ENCODE results near the gene SH2D1B.
"Not testable (repeated sequence)": the region's sequence is repeated elsewhere in the genome, so short reads cannot be mapped to it uniquely, and the experiment has no call there.

Gene SH2D1B, protein sequence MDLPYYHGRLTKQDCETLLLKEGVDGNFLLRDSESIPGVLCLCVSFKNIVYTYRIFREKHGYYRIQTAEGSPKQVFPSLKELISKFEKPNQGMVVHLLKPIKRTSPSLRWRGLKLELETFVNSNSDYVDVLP

DNA sequence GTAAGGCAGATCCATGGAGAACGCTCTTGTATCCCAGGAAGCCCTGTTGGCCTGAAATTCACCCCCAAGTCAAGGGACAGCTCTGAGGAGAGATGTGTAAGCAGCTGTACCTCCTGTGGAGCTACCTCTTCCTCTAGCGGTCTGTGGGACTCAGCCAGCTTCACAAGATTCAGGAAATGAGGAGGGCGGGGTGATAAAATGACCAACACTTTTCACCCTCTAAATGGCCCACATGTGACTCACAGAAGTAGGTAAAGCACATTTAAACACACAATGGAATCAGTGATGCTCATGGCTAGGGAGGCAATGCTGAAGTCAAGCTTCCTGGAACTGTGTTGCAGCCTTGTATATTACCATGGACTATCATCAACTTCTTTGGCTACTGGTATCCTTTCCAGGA is at the start of gene SH2D1B:
SH2D1B (minus strand) TSS at position 135 of the 400 bp plus-strand sequence; CDS start at position 15, 120 bp downstream.
- DNase-seq, result no peak

DNA sequence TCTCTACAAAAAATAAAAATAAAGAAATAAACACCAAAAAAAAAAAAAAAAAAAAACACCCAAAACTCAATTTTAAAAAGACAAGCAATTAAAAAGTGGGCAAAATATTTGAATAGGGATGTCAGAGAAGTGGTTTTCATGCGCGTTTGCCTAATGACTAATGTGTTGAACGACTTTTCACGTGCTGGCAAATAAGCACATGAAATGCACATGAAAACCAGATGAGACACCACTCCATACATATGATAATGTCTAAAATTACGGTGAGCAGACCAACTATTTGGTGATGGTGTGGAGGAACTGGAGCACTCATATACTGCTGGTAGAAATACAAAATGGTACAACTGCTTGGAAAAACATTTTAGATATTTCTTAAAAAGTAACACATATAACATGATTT is 46.3 kb upstream of the SH2D1B start:
- no peak for DNase-seq

DNA sequence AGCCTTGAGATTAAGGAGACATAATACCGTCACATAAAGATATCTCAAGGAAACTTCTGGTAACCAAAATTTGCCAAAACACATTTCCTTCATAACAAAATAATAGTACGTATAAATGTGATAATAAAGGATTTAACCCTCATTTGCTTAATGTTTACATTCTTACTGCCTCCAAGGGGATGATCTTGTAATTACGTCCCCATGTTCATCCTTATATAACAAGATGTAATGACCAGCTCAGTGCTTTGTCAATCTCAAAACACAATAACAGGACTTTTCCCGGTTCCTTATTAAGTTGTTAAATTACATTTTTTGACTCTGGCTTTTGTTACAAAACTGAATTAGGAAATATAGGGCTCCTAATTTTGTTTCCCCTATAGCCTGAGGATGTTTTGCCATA is 44.4 kb upstream of the SH2D1B start:
- no peak for DNase-seq

DNA sequence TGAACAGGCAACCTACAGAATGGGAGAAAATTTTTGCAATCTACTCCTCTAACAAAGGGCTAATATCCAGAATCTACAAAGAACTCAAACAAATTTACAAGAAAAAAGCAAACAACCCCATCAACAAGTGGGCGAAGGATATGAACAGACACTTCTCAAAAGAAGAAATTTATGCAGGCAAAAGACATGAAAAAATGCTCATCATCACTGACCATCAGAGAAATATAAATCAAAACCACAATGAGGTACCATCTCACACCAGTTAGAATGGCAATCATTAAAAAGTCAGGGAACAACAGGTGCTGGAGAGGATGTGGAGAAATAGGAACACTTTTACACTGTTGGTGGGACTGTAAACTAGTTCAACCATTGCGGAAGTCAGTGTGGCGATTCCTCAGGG is 42.4 kb upstream of the SH2D1B start:
- DNase-seq, result not testable (repeated sequence)

DNA sequence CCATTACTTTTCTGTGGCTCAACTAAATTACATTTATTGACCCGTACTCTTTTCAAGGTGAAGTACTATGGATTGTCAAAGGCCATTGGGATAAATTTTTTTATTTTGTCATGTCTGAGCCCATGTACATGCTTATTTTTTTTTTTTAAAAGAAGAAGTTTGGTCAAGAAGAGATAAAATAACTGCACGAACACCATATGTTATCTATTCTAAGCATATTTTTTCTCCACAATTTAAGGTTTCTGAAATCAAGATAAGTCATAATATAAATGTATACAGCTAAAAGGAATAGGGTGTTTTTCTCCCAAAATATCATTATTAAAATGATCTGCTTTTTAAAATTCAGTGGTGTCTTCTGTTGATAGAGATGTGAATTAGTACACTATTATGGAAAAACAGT is 35.0 kb upstream of the SH2D1B start:
- DNase-seq, result no peak

DNA sequence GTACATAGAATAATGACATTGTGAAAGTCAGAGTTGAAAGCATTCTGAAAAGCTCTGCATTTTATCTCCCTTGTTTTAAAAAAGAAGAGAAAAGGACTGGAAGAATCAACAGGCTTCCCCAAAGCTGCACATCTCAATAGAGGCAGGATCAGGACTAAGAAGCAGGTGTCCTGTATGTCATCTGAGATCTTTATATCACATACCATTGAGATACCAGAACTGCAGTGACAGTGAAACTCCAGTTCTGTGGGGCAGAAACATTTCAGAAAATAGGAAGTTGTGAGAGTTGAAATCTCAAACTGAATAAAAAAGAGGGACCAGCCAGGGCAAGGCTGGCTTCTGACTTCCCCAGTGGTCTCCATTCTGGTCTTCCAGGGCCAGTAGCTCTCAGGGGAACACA is 33.0 kb upstream of the SH2D1B start:
- no peak for DNase-seq

DNA sequence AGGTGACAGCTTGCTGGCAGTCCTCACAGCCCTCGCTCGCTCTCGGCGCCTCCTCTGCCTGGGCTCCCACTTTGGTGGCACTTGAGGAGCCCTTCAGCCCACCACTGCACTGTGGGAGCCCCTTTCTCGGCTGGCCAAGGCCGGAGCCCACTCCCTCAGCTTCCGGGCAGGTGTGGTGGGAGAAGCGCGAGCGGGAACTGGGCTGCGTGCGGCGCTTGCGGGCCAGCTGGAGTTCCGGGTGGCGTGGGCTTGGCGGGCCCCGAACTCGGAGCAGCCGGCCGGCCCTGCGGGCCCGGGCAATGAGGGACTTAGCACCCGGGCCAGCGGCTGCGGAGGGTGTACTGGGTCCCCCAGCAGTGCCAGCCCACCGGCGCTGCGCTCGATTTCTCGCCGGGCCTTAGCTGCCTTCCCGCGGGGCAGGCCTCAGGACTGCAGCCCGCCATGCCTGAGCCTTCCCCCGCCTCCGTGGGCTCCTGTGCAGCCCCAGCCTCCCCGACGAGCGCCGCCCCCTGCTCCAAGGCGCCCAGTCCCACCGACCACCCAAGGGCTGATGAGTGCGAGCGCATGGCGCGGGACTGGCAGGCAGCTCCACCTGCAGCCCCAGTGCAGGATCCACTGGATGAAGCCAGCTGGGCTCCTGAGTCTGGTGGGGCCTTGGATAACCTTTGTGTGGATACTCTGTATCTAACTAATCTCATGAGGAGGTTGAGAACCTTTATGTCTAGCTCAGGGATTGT is 21.2 kb upstream of the SH2D1B start:
- not testable (repeated sequence) for DNase-seq

DNA sequence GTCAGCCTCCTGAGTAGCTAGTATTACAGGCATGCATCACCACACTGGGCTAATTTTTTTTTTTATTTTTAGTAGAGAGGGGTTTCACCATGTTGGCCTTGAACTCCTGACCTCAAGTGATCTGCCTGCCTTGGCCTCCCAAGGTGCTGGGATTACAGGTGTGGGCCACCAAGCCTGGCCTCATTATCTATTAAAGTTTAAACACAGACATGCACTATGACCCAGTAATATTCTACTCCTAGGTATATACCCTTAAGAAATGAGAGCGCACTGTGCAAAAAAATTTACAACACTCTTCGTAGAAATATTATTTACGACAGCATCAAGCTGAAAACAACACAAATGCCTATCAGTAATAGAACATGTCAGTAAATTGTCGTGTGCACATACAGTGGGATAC is 18.6 kb upstream of the SH2D1B start:
- no peak for DNase-seq

DNA sequence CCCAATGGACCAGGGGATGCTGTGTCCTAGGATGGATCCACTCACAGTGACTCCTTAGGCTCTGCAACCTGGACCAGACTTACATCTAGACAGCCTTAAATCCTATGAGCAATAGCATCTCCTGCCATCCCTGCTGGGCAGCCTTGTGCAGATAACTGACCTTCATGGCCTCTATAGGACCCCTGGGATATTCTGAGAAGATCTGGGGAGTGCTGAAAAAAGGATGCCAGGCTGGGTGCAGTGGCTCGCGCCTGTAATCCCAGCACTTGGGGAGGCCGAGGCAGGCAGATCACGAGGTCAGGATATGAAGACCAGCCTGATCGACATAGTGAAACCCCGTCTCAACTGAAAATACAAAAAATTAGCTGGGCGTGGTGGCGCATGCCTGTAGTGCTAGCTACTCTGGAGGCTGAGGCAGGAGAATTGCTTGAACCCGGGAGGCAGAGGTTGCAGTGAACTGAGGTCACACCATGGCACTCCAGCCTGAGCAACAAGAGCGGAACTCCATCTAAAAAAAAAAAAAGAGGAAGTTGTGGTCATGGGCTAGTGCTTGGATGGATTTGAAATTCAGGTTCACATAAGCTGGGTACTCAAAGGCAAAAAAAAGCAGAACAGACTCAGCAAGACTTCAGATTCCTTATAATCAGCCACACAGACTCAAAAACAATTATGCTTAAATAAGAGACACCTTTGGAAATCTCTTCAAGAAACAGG is 10.9 kb upstream of the SH2D1B start:
- no peak for DNase-seq

DNA sequence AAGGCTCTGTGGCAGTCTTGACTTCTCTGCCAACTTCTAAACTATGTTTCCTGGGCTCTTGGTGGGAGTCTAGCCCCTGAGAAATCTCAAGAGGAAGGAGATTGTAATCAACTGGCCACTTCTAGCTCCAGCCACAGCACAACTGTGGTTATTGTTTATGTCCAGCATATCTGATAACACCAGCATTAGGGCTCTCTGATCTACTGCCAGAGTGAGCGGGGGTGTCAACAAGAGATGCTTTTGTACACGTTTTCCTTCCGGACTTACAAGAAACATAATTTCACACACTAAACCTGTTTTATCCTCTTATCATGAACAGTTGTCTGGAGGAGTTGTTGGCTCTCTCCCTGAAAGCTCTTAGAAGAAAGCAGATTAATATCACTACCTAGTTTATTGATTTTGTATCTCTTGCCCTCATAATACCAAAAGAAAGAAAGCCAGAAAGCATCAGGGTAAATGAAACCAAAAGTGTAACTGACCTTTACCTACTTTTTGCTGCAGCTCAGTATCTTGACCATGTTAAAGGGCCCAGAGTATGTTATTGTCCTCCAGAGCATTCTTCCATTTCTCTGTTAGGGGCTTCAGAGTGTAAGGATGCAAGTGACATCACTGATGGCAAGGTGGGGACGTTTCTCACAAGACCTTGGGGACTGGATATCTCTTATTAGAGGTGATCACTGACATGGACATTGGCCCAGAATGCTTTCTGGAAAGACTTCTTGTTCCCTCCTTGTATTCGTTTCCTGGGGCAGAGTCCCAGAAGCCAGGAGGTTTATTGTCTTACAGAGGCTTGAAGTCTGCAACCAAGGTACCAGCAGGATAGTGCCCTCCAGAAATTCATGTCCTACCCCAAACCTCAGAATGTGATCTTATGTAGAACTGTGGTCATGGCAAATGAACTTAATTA is 9.6 kb upstream of the SH2D1B start:
- DNase-seq, result no peak

DNA sequence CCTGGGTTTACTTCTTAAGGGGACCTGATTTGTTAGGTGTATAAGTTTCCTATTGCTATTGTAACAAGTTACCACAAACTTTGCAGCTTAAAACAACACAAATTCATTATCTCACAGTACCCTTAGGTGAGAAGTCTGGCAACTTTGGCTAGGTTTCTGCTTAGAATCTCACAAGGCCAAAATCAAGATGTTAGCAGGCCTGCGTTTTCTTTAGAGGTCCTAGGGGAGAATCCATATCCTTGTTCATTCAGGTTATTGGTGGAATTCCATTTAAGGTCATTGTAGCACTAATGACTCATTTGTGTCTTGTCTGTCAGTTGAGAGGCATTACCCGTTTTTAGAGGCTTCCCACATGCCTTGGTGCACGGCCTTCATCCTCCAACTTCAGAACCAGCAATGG is 8.2 kb upstream of the SH2D1B start:
- no peak for DNase-seq

DNA sequence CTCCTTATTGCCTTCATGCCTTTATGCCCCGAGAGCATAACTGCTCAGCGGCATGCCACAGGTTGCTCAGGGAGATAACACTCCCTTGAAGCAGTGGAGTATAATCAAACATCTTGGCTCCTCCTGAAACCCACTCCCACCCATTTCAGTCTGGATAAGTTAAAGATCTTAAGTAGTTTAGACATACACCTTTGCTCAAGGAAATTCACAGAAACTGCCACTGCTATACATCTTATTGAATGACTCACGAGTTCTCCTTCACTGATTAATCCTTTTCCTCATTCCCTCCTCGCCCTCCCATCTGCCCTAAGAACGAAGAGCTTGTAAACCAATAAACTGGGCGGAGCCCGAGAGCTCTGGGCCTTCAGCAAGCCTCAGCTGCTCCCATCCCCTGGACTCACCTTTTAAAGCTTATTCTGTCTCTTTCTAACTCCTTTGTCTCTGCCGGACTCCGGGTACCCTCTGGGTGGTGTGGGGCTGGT is 7.6 kb upstream of the SH2D1B start:
- DNase-seq, result not testable (repeated sequence)

DNA sequence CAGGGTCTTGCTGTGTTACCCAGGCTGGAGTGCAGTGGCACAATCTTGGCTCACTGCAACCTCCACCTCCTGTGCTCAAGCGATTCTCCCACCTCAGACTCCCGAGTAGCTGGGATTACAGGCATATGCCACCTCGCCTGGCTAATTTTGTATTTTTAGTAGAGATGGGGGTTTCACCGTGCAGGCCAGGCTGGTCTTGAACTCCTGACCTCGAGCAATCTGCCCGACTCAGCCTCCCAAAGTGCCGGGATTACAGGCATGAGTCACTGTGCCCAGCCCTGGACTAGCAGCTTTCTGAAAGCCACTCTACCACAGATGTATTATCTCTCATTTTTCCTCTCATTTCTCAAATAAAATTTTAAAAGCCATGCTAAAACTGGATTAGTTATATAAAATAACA is 6.6 kb upstream of the SH2D1B start:
- DNase-seq, result not testable (repeated sequence)

DNA sequence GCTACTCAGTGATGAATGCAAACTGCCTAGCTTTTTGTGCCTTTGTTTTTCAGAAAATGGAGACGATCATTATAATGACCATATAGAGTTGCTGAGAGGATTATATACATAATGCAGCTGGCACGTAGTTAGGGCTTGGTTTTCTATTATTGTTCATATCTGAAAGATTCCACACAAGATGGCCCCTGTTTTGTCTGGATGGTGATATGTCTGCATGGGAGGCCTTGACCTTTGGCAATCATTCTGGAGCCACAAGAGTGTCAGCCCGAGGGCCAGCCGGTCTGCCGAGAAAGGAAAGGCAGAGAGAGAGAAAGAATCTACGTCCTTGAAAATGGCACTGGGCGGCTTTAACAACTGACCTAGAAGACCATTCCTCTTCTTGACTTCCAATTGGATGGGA is 5.7 kb upstream of the SH2D1B start:
- DNase-seq, result no peak

DNA sequence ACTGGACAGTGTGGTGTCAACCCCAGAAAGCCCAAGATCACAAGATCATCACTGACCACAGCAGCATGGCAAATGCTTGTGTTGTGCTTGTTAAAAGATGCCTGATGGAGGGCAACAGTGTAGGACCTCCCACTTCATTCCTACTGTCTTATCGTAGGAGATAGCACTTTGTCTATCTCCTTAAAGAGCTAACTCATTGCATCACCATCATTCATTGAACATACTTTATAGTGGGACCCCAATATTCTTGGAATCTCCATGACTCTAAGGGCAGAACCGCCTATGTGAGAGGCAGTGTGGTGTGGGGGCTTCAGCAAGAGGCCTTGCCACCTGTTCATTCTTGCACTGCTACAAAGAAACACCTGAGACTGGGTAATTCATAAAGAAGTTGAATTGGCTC is 5.0 kb upstream of the SH2D1B start:
- no peak for DNase-seq

DNA sequence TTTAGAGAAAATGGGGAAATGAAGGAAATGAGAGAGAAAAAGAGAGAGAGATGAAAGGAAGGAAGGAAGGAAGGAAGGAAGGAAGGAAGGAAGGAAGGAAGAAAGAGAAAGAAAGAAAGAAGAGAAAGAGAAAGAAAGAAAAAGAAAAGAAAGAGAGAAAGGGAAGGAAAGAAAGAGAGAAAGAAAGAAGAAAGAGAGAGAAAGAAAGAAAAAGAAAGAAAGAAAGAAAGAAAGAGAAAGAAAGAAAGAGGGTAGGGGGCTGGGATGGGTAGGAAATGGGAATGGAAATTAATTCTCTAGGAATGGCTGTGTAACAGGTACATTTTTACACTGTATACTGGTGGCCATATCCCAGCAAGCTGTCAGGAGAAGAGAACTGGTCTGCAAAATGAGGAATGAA is 4.3 kb upstream of the SH2D1B start:
- no peak for DNase-seq

DNA sequence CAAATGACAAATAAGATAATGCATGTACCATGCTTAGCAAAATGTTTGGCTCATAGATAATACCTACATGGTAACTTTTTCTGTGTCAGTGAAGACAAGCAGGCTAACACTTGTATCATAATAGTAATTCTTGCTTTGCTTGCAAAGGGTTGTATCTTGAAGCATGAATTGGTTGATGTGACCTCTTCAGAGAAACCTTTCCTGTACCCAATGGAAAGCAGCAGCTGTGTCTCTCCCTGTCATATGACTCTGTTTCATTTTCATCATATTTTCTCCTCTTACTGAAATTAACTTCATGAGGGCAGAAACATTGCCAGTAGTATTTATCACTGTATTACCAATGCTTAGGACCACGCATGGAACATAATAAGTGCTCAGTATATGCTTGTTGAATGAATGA is 4.4 kb downstream of the SH2D1B start:
- no peak for DNase-seq

DNA sequence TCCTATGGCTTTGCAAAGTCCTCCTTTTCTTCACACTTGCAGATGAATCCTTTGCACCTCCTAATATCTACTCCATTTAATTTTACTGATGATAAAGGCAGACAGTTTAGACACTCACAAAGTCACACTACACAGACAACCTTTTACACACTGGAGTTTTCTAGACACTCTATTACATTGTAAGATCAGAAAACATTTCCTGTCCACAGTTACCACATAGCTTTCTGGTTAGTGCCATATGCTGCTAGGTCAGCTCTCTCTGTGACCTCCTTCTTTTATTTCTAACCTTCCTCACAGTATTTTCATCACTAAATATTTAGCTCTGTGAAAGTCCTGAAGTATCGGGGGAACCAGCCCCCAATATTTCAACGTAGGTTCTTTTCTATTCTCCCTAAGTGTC is 5.1 kb downstream of the SH2D1B start:
- no peak for DNase-seq

DNA sequence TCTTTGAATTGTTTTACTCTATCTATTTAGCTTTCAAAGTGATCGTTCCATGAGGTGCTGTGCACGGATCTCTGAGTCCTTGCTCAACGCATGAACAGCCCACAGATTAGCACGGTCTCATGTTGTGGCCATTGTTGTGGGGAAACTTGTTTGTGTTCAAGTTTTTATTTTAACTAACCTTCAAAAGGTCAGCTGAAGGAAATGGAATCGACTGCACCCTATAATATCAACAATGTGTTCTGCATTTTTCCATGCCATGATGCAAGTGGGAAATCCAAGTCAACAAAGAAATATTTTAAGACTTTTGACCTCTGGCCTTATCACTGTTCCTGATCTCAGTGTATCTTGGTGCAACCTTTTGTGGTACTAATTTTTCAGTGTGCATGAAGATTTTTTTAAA is 6.1 kb downstream of the SH2D1B start:
- DNase-seq, result no peak

DNA sequence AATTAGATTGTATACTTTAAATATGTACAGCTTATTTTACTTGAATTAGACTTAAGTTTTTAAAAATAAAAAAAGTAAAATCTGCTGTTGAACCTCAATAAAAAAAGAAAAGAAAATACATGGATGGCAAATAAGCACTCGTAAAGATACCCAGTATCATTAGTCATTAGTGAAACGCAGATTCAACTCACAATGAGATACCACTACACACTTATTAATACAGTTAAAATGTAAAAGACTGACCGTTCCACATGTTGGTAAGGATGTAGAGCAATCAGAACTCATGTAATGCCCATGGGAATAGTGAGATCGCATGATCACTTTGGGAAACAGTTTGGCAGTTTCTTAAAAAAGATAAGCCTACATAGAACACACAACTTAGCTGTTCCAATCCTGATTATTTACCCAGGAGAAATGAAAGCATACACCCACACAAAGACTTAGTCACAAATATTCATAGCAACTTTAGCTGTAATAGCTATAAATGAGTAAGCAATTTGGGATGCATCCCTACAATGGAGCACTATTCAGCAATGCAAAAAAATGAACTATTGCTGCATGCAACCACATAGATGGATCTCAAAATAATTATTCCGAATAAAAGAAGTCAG is 7.3 kb downstream of the SH2D1B start:
- no peak for DNase-seq

DNA sequence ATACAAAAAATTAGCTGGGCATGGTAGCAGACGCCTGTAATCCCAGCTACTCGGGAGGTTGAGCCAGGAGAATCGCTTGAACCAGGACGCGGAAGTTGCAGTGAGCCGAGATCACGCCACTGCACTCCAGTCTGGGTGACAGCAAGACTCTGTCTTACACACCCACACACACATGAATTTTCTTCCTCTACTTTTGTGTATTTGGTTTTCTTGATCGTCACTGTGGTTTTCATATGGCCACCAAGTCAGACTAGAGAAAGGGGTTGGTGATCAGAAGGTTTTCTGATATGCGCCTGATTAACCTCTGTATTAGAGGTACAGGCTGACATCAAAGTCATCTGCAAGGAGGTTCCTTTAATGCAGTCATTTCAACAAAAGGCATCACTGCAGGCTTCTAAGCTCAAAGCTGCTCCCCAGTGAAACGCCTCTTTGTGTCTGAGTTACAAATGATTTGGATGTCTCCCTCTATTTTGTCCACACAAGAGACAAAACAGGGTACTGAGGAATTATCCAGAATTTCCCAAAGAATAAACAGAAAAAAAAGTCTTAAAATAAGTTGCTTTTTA is 11.1 kb downstream of the SH2D1B start:
- DNase-seq, result no peak

DNA sequence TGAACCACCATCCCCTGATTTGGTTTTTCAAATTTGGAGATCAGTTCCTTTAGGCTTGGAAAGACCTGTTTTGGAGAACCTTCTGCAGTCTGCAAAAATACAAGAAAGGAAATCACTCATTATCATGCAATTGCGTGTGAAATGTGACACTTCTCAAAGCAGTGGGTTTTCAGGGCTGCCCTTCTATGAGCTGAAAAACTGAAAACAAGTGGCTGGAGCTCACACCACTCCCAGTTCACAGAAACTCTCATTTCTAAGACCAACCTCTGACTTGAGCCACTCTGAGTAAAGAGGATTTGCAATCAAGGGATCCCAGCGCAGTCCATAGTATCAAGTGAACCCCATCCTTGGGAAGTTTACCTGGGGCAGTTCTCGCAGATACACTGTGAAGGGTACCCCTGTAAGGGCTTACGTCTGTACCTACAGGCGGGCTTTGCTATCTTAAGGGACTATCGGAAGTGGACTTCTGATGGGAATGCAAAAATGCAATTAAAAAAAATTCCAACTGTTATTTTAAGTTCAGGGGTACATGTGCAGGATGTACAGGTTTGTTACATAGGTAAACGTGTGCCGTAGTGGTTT is 12.8 kb downstream of the SH2D1B start:
- DNase-seq, result no peak

Measured in CD4-positive, alpha-beta T cell treated with Interleukin-21 for 1 hour (primary cell).